HG03025 (cell line): ENCODE measurements around the gene PTPN6.

Source experiments
- ATAC-seq: cut with Tn5 transposase; IDR thresholded peaks from one replicate; pipeline ENCODE4 v1.9.1; 2021; ENCODE audit warnings: mild to moderate bottlenecking, moderate library complexity; ENCODE audit not compliant: unreplicated experiment, low FRiP score

Gene PTPN6

GRCh38 chr12:6921996-6922946 lies 28.9 kb upstream of the PTPN6 start:
- ATAC-seq = no peak

DNA sequence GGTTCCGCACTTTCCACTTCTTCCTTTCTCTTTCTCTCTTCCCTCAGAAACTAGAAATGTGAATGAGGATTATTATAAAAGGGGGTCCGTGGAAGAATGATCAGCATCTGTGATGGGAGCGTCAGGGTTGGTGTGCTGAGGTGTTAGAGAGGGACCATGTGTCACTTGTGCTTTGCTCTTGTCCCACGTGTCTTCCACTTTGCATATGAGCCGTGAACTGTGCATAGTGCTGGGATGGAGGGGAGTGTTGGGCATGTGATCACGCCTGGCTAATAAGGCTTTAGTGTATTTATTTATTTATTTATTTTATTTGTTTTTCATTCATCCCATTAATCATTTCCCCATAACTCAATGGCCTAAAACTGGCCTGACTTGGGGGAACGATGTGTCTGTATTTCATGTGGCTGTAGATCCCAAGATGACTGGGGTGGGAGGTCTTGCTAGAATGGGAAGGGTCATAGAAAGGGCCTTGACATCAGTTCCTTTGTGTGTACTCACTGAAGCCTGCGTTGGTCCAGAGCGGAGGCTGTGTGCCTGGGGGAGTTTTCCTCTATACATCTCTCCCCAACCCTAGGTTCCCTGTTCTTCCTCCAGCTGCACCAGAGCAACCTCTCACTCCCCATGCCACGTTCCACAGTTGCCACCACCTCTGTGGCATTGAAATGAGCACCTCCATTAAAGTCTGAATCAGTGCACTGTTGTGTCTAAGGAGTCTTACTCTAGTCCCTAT lies 28.0 kb upstream of the PTPN6 start:
- no peak for ATAC-seq

DNA sequence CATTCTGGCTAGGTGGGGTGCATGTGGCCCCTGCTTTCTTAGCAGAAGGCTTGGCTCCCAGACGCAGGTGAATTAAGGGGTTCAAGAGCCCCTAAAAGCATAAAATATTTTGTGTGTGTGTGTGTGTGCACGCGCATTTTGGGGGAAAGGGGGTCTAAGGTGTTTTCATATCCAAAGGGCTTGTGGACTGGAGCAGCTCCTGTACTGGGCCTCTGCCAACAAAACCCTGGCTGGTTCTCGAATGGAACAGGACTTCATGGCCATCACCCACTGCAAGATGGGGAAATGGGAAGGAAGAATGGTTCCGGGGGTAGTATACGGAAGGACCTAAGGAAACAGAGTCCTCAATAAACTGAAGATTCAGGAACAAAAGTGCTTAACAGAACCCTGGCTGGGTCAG lies 27.3 kb upstream of the PTPN6 start:
- no peak for ATAC-seq

- ATAC-seq = no peak
Observed at GRCh38 chr12:6925239-6925539, 26.0 kb upstream of the PTPN6 start.

- ATAC-seq = no peak
Observed at GRCh38 chr12:6925540-6926279, 25.4 kb upstream of the PTPN6 start.

DNA sequence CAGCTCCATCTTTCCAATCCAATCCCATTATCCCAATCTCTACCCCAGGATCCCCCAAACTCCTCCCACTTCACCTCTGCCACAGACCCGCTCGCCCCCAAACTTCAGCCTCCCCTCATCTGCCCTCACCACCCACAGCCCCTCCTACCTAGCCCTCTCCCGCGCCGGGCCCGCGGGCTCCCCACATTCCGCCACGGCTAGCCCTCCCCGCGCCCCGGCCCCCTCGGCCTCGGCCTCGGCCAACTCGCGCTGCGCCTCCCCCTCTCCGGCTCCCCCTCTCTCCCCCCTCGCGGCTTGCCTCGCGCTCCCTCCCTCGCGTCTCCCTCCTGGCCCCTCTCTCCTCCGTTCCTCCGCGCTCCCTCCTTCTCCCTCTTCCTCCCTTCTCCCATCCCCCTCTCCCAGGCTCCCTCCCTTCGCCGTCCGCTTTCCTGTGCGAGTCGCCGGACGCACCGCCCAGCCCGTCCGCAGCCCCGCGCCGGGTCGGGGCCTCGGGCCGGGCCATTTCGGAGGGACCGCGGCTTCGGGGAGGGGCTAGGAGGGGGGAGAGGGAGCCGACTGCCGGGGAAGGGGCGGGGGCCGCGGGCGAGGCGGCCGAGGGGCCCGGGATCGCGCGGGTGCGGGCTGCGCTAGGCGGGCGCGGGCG lies 23.7 kb upstream of the PTPN6 start, which contains the start of gene ATN1:
Gene ATN1, plus strand, starts transcription at position 581 of the 643 bp plus-strand sequence. CDS start 6,043 bp downstream, outside the sequence.
- no peak for ATAC-seq

GRCh38 chr12:6928022-6928702 lies 23.0 kb upstream of the PTPN6 start:
- no peak for ATAC-seq

- no peak for ATAC-seq
Observed at GRCh38 chr12:6928703-6929407, 22.3 kb upstream of the PTPN6 start.

DNA sequence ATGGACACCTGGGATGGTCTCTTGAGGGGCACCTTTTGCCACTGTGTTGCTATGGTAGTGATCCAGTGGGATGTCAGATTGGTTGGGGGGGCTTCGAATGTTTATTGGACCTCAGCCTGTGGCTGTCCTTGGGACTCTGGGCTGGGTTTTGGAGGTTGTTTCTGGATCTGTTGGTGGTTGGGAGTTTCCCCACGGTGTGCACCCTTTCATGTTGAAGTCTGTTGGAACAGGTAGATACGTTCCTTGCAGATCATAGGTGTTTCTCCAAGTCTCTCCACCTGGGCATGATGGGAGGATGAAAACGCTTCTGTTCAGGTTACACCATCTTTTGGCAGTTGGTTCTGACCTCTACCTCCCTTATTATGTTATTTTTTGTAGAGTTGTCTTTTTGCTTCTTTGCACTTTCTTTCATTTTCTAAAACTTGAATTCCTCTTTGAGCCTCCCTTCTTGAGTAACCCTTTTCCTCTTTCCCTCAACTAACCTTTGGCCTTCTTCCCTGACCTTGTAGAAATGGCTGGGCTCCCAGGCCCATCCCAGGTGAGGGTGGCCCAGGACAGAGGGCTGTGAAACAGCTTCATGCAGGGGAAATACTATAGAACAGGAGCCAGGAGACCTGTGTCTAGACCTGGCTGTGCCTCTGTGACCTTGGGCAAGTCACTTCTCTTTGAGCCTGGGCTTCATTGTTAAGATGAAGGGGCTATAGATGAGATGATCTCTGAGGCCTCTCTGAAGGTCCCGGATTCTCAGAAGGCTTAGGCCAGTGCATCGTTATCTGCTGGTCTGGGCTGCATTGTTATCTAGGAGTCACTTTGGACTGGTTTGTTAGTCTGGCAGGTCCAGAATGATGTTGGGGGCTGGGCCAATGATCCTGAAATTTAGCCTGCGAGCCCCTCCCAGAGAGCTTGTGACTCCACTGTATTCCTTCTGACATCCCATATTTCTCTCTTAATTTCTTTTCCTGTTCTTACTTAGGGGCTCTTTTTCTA lies 21.4 kb upstream of the PTPN6 start:
- ATAC-seq = no peak

DNA sequence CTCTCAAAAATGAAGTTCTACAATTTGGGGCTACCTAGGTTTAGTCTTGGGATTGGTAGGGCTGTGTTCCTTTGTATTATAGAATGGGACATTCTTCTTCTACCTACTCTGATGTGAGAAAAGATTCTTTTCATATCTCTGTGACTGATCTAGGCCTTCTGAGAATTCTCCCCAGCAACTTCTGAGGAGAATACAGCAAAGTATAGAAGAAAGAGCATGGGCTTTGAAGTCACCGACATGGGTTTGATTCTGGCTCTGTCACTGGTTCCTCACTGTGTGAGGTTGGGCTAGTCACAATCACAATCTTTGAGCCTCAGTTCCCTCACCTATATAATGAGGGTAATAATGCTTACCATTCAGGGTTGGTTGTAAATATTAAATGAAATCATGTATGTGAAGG lies 18.4 kb upstream of the PTPN6 start:
- no peak for ATAC-seq

DNA sequence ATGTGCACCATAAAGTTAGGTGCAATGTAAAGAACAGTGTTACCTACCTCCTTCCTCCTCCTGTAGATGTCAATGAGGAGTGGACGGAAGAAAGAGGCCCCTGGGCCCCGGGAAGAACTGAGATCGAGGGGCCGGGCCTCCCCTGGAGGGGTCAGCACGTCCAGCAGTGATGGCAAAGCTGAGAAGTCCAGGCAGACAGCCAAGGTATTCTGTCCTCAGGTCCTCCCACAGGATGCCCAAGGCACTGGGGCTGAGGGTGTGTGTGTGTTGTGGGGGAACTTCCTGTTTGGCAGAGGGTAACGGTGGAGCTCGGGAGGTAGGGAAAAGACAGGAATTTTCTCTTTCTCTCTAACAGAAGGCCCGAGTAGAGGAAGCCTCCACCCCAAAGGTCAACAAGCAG lies 17.0 kb upstream of the PTPN6 start:
- no peak for ATAC-seq

DNA sequence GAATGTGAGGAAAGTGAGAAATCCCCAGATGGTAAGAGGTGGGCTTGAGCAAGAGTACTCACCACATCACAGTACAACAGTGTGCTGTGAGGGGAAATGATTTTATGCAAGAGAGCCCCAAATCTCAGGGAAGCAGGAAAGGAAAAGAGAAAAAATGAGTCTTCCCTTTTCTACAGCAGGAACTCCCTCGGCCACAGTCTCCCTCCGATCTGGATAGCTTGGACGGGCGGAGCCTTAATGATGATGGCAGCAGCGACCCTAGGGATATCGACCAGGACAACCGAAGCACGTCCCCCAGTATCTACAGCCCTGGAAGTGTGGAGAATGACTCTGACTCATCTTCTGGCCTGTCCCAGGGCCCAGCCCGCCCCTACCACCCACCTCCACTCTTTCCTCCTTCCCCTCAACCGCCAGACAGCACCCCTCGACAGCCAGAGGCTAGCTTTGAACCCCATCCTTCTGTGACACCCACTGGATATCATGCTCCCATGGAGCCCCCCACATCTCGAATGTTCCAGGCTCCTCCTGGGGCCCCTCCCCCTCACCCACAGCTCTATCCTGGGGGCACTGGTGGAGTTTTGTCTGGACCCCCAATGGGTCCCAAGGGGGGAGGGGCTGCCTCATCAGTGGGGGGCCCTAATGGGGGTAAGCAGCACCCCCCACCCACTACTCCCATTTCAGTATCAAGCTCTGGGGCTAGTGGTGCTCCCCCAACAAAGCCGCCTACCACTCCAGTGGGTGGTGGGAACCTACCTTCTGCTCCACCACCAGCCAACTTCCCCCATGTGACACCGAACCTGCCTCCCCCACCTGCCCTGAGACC lies 15.6 kb upstream of the PTPN6 start:
- ATAC-seq = no peak

GRCh38 chr12:6936194-6936635 lies 14.9 kb upstream of the PTPN6 start:
- no peak for ATAC-seq

- no peak for ATAC-seq
Observed at GRCh38 chr12:6936636-6937480, 14.3 kb upstream of the PTPN6 start.

- peak; percentile 63 for ATAC-seq
Observed at GRCh38 chr12:6937481-6938352, 13.4 kb upstream of the PTPN6 start.
